GM18951 (cell line): Measurements from ENCODE around the gene TMEM232.

Experiments
- POLR2A ChIP-seq: IDR thresholded peaks from 4 replicates; pipeline ENCODE4 v1.6.1; 2011; ENCODE audit warnings: mild to moderate bottlenecking; ENCODE audit not compliant: insufficient read length, insufficient read depth; ENCODE audit errors: extremely low read depth
- in situ Hi-C: fragments of 300-500 bp; cut with MboI; formaldehyde crosslinking; loops from one replicate; pipeline ENCODE4 v1.12.0; 2022; ENCODE audit warnings: low sequenced_read_pairs, mixed read lengths, inconsistent platforms; ENCODE audit not compliant: unreplicated experiment

The TMEM232 gene

DNA sequence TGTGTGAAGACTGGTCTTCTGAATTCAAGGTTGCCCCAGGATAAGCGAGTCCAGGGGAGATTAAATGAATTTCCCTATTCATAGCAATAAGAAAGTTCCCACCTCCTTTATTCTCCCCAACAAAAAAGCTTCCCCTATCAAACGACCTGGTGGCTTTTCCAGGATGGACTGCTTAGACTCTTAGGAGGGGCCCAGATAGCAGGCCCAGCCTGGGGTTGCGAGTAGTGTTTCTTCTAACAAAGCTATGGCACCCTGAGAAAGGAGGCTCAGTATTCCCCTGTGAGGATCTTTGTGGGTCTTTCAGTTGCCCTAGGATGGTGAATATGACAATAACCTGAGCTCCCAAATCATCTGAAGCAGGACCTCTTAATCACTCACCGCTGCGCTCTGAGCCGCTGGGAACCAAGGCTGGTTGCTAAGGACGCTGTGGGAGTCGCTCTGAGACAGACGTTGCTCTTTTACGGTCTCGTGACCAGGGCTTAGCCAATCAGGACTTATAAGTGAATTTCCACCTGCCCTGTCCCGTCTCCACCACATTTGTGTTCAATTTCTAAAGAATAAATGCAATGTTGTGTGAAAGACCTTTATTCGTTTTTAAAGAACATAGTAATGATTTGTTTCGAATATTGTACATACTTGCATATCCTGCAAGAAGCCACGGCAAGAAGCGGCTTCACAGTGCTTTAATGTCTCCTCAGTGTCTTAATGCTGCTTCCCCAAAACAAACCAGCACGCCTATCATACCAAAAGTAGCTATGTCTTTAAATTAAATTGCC, at the start of gene TMEM232:
TMEM232 (minus strand) TSS at position 423 of the 776 bp plus-strand sequence. CDS start 59,319 bp downstream, outside the sequence.
- in situ Hi-C loops: no loop called here
- no peak for TF ChIP-seq POLR2A

- in situ Hi-C loops: loop anchor here (25.0 kb wide), 2 partner anchors 492 to 1392 kb away; no protein-coding TSS in a partner anchor
- TF ChIP-seq POLR2A: no peak
These were observed 43.8 kb upstream of the TMEM232 start for GRCh38 chr5:110770286-110770685.

GRCh38 chr5:110769000-110769681, 42.7 kb upstream of the TMEM232 start:
- in situ Hi-C loops: loop anchor here (25.0 kb wide), 2 partner anchors 493 to 1393 kb away; no protein-coding TSS in a partner anchor
- TF ChIP-seq POLR2A: no peak

DNA sequence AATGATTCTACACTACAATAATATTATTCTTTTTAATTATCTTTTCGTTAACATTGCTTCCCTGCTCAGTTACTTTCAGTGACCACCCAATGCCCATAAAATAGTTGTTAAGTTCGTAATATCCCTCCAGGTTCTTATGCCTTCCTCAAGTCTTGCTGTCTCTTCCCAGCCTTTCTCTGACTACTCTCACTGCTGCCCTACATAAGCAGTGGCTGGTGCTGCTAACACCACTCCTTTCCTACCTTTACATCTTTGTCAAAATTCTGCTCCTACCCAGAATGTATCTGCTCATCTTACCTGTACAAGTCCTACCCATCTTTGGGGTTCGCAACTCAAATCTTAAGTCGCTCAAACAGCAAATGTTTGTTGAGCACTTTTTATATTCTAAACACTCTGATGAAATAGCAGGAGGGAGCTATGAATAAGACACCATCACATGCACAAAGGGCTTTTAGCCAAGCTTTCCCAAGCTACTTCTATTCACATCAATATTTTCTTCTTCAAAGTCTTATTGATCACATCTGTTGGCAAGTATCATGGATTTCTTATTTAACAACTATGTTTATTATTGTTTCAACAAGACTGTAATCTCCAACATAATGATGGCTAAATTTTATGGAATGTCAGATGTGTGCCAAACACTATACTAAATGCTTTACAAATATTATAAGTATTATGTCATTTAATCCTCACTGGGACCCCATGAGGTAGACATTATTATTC, 41.8 kb upstream of the TMEM232 start:
- in situ Hi-C loops: loop anchor here (25.0 kb wide), 2 partner anchors 494 to 1394 kb away; no protein-coding TSS in a partner anchor
- TF ChIP-seq POLR2A: no peak

DNA sequence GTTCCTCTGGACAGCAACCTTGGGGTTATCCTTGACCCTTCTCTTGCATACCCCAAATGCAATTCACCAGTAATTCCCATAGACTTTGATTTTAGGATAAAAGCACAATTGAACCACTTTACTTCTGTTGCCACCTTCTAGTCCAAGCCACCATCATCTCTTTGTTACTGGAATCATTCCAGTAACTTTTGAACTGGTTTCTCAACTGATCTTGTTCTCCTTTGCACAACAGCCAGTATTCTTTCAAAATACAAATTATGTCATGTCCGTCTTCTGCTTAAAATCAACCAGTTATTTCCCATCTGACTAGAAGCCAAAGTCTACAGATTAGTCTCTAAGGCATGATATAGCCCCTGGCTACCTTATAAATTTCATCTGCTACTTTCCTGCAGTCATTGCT, 33.7 kb upstream of the TMEM232 start:
- TF ChIP-seq POLR2A: no peak
- in situ Hi-C loops: loop anchor here (25.0 kb wide), 2 partner anchors 502 to 1402 kb away; no protein-coding TSS in a partner anchor

DNA sequence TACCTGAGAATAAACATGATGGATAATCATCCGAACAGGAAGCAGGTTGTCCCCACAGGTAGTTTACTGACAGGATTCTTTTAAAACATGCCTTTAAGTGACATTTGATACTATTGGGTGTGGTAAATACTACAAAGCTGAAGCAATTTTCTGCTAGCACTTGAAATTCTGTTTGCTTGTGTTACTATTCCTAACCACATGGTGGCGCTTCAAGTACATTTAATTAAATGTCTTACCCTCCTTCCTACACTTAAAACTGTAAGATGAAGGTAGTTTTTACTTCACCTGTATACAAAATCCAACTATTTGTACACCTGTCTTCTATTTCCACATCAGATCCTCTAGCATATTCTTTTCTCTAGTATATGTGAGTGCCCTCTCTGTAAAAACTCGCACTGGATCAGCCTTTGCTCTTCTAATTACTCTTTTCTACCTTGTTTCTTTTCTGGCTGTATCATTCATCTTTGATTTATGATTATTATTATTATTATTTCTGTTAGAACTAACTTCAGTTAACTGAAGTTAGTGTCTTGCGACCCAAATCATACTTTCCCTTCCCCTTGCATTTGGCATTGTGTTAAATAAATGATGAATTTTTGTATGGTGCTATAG, 30.8 kb upstream of the TMEM232 start:
- in situ Hi-C loops: loop anchor here (10.0 to 25.0 kb wide), 3 partner anchors 308 to 1405 kb away; no protein-coding TSS in a partner anchor
- no peak for TF ChIP-seq POLR2A

DNA sequence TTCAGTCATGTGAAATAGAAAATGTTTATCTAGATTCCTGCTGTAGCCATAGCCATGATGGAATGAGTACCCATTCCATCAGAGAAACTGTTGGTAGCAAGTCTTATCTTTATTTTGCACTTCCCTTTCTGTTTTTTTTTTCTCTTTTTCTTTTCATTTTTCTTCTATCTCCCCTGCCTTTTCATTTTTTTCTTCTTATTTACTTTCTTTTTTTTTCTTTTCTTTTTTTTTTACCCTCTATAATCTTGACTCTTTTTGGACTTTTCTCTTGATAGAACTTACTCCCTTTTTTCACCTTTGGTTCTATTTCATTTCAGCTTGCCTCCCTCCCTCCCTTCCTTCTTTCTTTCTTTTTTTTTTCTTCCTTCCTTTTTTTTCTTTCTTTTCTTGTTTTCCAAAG, 27.7 kb upstream of the TMEM232 start:
- no peak for TF ChIP-seq POLR2A
- in situ Hi-C loops: loop anchor here (10.0 to 25.0 kb wide), 3 partner anchors 311 to 1408 kb away; no protein-coding TSS in a partner anchor

GRCh38 chr5:110753600-110753999, 27.1 kb upstream of the TMEM232 start:
- in situ Hi-C loops: loop anchor here (10.0 to 25.0 kb wide), 3 partner anchors 311 to 1409 kb away; no protein-coding TSS in a partner anchor
- no peak for TF ChIP-seq POLR2A

DNA sequence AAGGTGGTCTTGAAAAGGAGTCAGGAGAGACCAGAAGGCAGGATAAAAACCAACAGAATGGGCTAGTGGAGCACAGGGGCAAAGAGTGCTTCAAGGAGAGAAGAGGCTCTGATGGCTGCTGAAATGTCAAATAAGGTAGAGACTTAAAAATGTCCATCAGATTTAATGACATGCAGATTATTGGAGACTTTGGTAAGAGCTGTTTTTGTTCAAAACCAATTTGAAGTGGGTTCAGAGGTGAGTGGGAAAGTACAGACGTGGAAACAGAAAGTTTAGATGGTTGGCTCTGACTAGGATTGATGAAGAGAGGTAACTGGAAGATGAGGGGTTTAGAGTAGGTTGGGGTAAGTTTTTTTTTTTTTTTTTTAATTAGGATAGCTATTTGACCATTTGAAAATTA, 26.5 kb upstream of the TMEM232 start:
- in situ Hi-C loops: loop anchor here (10.0 to 25.0 kb wide), 3 partner anchors 312 to 1409 kb away; no protein-coding TSS in a partner anchor
- TF ChIP-seq POLR2A: no peak

DNA sequence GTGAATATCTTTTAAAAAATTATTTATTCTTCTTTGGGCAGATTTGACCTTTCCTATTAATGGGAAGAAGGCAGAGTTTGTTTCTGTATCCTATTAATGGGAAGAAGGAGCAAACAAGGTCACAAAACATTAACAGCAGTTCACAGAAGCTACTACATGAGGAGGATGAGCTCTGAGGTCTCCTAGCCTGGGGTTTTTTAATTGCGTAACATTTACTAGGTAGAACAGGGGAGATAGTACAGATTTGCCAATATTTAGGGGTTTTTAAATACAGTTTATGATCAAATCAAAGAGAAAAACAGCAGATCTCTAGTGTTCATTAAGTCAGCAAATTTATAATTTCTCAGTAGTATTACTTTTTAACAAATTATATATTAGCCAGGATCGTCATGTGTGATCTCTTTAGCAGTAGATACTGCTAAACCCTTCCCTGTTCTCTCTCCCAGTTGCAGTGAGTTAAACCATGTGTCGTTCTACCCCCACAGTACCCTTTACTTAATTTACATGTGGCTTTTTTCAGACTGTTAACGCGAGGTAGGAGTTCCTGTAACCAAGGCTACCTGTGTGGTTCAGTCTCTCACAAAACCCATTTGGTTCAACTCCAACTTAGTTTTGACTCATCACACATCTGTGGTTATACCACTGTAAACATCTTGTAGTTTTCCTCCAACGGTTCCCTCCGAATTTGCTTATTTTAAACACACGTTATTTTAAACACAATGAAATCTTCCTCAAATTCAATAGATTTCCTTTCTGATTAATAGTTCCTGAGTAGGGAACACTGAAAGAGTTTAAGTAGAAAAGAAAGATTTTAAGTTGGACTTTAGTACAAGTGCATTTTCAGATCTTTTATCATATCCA, 25.7 kb upstream of the TMEM232 start:
- no peak for TF ChIP-seq POLR2A
- in situ Hi-C loops: loop anchor here (10.0 to 25.0 kb wide), 3 partner anchors 313 to 1410 kb away; no protein-coding TSS in a partner anchor

DNA sequence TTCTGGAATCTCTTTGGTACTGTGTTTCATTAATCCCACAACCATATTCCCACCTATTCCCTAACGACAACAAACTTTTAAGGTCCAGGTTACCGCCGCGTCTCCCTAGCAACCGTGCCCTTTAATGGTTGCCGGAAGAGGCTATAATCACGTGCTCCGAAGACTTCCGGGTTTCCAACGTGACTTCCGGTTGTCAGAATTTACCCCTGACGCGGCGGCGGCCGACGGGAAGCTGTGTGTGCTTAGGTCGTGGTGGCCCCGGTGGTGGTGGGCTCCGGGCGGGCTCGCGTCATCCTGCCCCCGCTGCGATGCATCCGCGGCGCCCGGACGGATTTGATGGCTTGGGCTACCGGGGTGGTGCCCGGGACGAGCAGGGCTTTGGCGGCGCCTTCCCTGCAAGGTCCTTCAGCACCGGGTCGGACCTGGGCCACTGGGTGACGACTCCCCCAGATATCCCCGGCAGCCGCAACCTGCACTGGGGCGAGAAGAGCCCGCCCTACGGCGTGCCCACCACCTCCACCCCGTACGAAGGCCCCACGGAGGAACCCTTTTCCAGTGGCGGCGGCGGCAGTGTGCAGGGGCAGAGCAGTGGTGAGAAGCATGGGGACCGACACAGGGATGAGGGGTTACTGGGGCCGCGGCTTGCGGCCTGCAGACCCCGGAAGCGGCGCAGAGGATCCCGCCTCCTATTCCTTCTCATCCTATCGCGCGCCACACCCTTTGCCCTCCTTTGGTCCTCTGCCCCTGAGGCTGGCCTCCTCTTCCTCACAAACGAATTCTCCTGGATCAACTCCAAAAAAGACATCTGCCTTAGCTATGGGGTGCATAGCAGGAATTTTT, 12.6 kb upstream of the TMEM232 start, which contains the start of gene SLC25A46:
SLC25A46 (plus strand) TSS at position 196 of the 840 bp plus-strand sequence; CDS start at position 309, 113 bp downstream.
- TF ChIP-seq POLR2A: peak; percentile 95
- in situ Hi-C loops: no loop called here

GRCh38 chr5:110738503-110738811, 12.0 kb upstream of the TMEM232 start:
- no peak for TF ChIP-seq POLR2A
- in situ Hi-C loops: no loop called here
